HG02970 (cell line): ENCODE data around the gene TJP2.

Experiments
- ATAC-seq: cut with Tn5 transposase; IDR thresholded peaks from one replicate; pipeline ENCODE4 v1.9.1; 2021; ENCODE audit warnings: mild to moderate bottlenecking, moderate library complexity, moderate number of reproducible peaks; ENCODE audit not compliant: unreplicated experiment, low FRiP score

TJP2 gene

DNA sequence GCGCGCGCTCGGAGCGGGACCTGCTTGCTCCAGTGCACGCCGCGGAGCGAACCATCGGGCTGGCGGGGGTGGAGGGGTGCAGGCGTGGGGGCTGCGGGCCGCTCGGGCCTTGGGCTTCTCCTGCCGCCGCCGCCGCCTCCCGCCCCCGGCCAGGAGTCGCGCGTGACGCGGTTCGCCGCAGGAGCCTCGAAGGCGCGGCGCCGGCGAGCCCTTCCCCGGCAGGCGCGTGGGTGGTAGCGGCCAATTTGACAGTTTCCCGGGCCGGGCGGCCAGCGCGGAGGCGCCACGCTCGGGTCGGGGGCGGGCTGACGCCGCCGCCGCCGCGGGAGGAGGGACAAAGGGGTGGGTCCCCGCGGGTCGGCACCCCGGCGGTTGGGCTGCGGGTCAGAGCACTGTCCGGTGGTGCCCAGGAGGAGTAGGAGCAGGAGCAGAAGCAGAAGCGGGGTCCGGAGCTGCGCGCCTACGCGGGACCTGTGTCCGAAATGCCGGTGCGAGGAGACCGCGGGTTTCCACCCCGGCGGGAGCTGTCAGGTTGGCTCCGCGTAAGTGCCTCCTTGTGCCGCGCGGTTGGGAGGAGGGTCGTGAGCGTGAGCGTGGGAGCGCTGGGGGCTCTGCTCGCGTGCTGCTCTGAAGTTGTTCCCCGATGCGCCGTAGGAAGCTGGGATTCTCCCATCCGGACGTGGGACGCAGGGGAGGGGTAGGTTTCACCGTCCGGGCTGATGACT is at the start of gene TJP2:
Gene TJP2, plus strand, starts transcription at position 387 of the 725 bp plus-strand sequence. Its CDS starts 96 bp downstream, at position 483.
- peak; percentile 39 for ATAC-seq

DNA sequence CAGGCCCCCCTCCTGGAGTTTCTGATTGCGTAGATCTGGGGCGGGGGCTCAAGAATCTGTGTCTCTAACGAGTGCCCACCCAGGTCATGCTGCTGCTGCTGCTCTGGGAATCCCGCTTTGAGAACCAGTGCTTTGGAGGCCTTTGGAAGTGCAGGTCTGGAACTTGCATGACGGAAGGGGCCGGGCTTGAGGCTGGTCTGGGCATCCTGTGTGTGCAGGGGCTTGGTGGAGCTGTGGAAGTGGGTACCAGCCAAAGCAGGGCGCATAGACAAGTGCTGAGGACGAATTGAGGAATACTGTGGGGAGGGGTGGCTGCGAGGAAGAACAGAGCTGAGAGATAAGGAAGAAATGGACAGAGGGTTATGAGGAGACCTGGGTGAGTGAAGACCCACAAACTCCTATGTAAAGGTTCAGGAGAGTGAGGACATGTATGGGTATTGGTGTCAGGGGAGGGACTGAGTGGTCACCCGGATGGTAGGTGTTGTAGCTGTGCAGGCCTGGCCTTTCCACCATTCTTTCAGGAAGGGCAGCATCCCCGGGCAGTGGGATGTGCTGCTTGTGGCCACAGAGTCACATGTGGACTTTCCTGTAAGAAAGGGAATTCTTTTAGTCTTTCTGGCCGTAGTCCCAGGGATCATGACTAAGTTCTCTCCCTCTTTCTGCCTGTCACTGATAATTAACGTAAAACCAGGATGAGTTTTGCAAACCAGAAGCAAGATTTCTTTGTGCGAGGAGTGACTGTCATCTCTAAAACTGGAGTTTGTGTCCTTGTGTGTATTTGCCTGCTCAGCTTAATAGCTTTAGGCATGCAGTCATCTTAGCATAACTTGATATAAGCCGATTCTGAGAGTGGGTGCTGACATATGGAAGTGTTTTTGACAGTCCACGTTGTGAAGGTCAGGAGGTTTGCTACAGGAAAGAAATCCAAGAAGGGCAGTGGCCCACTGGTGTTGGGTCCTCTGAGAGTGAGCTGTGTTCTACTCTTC is 43.3 kb upstream of the TJP2 start:
- no peak for ATAC-seq

DNA sequence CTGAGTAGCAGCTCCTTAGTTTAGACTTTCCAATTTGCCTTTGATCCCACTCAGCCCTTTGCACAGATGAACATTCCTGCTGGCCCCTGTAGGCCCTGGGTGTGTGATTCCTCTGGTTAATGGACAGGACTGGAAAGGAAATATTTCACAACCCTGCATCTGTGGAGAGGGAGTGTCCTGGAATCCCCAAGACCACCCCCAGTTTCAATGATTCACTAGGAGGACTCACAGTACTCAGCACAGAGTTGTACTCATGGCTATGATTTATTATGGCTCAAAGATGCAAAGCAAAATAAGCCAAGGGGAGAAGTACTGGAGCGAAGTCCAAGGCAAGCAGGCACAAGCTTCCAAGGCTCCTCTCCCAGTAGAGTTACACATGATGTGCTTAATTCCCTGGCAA is 42.4 kb upstream of the TJP2 start:
- ATAC-seq: no peak

DNA sequence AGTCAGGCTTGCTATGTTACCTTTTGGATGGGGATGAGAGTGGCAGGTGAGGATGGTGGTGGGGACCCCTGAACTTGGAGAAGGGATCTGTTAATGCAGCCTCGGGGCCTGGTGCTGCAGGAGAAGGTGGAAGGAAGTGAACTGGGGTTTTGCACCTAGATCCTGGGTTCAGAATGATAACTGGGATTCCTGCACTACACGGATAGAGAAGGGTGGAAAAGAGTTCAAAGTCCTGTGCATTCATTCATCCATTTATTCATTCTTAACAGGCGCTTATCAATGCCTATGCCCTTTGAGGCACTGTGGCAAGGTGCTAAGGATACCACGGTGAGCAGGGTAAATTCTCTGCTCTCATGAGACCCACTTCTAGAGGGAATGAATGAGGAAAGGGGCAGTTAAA is 41.7 kb upstream of the TJP2 start:
- ATAC-seq: no peak

DNA sequence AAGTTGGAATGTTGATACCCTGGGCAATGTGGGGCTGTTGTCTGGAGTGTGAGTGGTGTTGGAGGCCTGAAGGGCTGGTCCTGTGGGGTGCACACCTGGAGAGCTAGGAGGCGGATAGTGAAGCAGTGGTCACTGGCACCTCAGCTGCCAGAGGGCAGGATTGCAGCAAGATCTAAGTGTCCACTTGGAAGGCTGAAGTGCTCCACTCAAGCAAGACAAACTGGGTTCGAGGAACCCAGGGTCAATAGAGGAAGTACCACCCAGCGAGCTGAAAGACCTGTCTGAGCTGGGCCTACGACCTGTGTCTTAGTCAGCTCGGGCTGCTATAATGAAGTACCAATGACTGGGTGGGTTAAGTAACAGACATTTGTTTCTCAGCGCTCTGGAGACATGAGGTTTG is 39.7 kb upstream of the TJP2 start:
- ATAC-seq: no peak

DNA sequence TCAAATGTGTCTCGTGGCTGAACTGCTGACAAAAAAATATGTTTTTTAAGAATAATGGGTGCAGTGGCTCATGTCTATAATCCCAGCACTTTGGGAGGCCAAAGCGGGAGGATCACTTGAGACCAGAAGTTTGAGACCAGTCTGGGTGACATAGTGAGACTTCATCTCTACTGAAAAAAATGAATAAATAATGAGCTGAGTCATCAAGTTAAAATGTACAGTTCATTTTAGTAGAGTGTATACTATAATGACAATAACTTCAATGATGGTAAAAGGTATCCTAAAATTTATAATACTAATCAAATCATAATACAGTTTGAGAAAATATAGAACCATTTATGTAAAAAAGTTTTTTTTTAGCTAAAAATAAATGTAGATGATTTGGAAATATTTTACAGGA is 37.9 kb upstream of the TJP2 start:
- ATAC-seq: no peak

DNA sequence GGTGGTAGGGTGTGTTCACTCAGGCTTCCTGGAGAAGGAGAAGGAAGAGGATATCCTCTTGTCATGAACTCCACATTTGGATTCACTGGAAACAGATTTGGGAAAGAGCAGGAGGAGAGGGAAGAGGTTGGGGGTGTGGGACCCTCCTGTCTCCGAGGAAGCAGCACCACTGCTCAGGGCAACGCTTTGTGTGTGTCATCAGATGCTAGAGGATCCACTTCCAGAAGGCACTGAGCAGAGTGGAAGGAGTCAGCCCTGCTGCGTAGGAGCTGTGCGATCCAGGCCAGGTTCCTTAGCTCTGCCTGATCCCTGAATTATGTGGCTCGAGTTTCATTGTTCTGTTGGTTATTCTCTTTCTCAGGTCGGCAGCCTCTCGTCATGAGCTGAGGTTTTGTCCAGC is 37.3 kb upstream of the TJP2 start:
- ATAC-seq: no peak

DNA sequence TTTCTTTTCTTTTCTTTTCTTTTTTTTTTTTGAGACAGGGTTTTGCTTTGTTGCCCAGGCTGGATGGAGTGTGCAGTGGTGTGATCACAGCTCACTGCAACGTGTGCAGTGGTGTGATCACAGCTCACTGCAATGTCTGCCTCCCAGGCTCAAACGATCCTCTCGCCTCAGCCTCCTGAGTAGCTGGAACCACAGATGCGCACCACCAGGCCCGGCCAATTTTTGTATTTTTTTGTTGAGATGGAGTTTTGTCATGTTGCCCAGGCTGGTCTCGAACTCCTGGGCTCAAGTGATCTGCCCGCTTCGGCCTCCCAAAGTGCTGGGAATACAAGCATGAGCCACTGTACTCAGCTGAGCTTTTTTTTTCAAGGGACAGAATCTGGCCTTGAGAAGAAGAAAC is 36.8 kb upstream of the TJP2 start:
- ATAC-seq: no peak

DNA sequence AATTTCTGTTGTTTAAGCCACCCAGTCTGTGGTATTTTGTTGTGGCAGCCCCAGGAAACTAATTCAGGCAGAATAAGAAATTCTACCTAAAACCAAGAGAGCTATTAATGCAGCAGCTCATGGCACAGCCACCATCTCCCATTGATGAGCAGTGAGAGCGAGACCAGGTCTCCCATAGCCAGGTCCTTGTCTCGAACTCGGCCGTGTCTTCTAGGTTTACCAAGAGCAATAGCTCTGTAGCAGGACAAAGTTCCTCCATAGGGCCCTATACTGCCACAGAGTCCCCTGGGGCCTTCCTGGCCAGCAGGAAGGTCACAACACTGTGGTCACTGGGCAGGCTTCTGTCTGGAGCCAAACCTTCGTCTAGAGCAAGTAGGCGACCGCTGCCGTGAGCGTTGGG is 34.5 kb upstream of the TJP2 start:
- ATAC-seq: no peak

DNA sequence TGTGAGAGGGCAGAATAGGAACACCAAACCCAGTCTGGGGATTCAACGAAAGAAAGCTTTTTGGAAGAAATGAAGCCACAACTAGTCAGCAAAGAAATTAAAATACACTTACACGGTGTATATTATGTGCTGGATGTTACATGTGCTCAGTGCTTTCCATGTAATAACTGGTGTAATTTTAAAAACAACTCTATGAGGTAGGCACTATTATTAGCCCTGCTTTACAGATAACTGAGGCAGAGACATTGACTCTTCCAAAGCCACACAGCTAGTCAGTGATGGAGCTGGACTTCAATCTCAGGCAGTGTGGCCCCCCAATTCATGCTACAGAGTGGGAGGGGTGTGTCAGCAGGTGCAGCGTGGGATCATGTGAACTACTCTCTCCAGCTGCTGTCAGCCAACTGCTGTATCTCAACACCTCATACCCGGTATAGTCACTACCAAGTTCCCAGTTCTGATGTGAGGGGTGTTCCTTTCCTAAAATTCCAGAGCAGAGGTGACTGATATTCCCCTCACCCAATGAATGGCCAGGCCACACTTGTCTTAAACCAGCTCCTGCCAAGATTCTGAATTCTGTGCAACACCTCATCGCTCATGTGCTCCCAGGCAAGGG is 33.8 kb upstream of the TJP2 start:
- ATAC-seq: no peak

DNA sequence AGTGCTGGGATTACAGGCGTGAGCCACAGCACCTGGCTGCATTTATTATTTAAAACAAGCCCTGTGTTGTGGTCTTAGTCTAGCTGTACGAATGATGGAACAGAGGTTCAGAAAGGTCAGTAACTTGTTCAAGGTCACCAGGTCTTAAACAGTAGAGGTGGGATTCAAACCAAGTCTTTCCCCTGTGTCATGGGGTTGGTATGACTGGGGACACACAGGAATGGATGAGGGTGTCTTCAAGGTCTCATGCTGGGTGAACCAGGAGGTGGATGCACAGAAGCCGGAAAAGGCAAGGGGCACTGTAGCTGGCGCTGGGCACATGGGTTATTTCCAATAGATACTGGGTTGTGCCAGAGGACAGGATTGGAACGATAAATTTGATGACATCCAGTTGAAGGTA is 32.2 kb upstream of the TJP2 start:
- no peak for ATAC-seq

DNA sequence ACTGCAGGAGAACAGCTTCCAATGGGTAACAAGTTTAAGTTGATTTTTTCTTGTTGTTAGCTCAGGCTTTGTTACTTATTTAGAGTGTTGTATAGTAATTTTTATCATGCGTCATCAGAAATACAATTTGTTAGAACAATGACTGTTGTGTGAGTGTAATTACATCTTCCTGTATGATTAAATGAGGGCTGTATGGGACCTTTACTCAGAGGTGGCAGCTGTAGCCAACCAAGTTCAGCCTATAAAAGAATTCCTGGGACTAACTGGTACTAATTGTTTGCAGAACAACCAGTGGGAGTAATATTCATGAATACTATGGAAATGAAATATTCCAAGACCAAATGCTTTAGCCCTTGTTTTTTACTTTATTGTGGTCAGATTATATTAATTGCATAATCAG is 30.8 kb upstream of the TJP2 start:
- ATAC-seq: no peak

DNA sequence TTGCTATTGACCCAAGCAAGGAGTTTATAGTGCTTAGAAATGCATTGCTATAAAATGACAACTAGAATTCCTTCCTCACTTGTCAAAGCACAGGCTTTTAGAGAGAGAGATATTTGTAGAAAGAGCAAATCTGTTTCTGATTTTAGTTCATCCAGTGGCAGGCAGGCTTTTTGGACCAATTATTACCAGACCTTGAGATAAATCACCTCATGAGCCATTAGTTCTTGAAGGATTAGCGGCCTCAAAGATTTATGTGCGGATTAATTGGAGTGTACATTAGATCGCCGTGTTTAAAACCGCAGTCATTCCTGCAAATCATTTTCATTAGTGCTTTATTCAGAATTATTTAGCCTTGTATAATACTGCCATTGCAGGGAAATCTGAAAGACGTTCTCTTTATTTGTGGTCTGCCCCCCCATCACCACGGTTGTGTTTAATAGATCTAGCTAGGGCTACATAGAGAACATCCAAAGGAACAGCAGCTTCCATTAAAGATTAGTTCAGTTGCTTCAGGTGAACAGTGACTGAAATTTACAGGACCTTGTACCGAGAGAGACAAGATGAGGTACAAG is 28.8 kb upstream of the TJP2 start:
- no peak for ATAC-seq

DNA sequence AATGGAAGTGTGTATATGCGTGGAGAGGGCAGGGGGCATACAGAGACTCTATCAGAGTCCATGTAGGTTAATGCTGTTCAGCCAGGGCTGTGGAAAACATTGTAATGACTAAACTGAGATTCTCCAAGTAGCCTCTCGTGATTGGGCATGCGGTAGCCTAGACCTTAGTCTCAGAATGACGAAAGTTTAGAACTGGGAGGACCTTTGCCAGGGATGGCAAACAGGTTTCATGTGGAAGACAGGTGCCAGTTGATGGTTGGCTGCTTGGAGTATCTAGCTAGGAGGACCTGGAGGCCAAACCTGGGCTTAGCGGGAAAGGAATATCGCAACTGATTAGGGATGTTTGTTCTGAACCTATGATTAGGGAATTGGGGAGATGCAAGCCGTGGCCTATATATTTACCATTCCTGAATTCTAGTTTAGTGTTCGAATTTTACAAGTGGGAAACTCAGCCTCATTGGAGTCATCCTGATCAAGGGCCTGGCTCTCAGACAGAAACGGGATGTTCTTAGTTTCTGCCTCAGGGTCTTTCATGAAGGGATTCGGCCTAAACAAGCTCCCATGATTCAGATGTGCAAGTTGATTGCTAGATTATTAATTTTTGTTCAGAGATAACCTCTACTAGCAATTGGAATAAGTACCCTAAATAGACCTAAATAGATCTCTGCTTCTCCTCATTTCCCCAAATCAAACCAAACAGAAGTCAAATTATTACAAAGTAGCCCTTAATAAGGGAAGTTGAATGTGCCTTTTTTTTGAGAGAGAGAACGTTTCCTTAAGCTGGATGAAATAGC is 26.8 kb upstream of the TJP2 start:
- ATAC-seq: no peak

DNA sequence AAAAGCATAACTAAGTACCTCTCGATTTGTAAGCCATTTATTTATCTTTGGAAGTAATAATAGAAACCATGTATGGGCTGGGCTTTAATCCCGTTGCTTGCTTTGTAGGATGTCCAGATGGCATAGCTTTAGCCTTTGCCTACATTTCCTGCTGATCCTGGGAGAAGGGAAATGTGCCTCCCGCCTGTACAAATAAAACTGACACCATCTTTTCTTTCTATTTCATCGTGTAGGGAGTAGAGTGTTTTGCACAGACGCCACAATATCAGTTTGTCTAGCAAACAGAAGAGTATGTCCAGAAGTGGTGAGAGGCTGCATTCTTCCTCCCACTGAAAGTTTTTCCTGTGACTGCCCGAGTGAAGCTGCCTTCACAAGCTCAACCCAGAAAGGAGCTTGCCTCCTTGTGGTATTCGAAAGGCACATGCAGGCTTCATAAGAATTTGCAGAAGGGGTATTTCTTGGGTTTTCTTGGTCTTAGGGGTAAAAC is 24.7 kb upstream of the TJP2 start:
- ATAC-seq: no peak

DNA sequence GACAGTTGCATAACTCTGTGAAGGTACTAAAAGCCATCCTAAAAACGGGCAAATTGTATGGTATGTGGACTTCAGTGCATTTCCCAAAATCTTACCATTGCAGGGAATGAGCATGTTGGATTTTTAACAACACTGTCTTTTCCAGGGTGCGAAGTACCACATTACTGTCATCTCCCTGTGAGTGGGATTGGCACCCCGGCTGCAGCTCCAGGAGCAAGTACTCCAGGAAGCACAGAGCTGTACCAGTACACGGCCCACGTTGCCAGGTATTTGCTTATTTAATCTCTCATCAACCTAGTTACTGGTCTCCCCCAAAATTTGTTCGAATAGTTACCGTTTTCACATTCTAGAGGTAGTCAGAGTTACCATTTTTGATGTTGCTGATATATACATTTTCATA is 22.6 kb upstream of the TJP2 start:
- ATAC-seq: no peak

DNA sequence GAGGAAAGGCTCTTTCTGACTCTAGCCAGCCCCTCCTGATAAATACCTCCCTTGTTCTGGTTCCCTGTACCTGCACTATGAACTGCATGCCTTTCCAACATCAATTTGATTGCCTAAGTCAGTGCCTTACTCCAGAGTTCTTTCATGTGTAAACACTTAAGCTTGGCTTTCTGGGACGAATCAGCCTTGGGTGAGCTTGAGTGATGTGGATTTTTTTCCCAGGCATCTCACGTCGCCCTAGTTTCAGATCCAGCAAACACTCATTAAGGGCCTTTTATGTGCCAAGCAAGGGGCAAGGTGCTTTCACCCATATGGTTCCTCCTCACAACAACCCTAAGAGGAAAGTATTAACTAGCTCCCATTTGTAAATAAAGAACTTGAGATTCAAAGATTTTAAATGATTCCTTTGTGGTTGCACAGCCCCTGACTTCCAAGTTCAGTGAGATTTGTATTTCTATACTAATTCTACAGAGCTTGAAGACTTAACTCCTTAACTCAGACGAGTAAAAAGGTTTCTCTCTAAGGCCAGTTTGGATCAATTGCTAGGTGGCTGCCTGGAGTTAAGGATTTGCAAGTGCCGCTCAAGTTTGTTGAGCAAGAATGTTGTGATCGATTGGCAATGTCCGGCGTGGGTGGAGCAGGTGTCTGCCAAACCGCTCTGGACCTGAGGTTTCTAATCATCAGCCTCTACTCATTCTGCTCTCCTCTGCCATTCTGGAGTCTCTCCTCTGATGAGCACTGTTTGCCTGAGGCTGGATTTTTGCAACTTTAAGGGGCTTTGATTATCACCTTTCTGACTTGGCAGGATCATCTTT is 20.2 kb upstream of the TJP2 start:
- ATAC-seq: no peak

DNA sequence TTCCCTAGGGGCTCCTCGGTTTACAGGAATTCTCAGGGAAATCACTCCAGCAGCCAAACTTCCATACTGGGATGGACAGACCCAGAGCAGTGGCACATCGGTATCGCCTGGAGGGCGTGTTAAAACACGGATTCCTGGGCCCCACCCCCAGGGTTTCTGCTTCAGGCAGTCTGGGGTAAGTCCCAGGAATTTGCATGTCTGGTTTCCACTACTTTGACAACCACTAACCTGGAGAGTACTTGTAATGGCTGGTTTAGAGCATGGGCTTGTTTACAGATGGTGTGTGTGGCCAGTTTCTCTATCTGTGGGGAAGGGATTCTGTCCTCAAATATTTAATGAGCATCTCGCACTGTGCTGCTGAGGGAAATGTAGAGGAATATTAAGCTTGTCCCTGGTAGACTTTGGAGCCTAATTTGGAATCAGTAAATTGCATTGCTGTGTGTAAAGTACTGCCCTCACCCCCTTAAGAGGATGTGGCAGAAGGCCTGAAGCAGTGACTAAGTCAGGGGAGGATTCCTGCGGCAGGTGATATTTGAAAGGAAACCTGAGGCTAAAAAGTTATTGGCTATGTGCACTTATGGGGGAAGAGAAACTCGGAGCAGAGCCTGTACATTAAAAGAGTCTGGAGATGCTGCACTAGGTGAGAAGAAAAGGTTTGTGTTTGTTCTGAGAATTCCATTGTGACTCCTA is 18.6 kb upstream of the TJP2 start:
- ATAC-seq: peak; percentile 78
